Vagina (tissue), 2 donors: ENCODE results near the gene RAB5B. TPM values are rescaled to one million over a fixed set of nuclear protein-coding genes. Genes with fewer than 3 reads are reported as not detected.

Experiments used
- DNase-seq, 2 donors: peaks; one replicate each; pipeline ENCODE4 v3.0.0-alpha.2; 2017; ENCODE audit errors: extremely low spot score in 2 of 2
- H3K27ac ChIP-seq: fragments of 200-600 bp; sonication (generic); one replicate; pipeline ENCODE4 v1.5.1; 2019
- H3K27me3 ChIP-seq: fragments of 200-600 bp; sonication (generic); one replicate; pipeline ENCODE4 v1.5.1; 2019
- H3K36me3 ChIP-seq, 2 donors: fragments of 200-600 bp; sonication (generic); one replicate each; pipeline ENCODE4 v1.5.1; 2017 to 2019
- H3K4me1 ChIP-seq: fragments of 200-600 bp; sonication (generic); one replicate; pipeline ENCODE4 v1.5.1; 2019
- H3K4me3 ChIP-seq, 2 donors: fragments of 200-600 bp; sonication (generic); 1 replicate in 1 of 2; 2 replicates in 1 of 2; pipeline ENCODE4 v1.5.1; 2016 to 2019
- H3K9me3 ChIP-seq: fragments of 200-600 bp; sonication (generic); one replicate; pipeline ENCODE4 v1.5.1; 2019
- CTCF ChIP-seq, 3 experiments: fragments of 450-650 bp in 2 of 3; fragments of 200-600 bp in 1 of 3; sonication (generic) in 1 of 3; IDR thresholded peaks; one replicate each; pipeline ENCODE4 v1.5.1; 2017 to 2019; ENCODE audit warnings: antibody characterized with exemption in 3 of 3, mild to moderate bottlenecking in 2 of 3, moderate library complexity in 2 of 3
- POLR2A ChIP-seq, 2 donors: fragments of 450-650 bp; IDR thresholded peaks; one replicate each; pipeline ENCODE4 v1.6.1; 2017; ENCODE audit warnings: antibody characterized with exemption in 2 of 2, mild to moderate bottlenecking in 2 of 2, moderate library complexity in 2 of 2
- POLR2AphosphoS5 ChIP-seq, 2 donors: sonication (generic); formaldehyde crosslinking; IDR thresholded peaks; one replicate each; pipeline ENCODE4 v1.9.0; 2017; ENCODE audit warnings: antibody characterized with exemption in 2 of 2, mild to moderate bottlenecking in 2 of 2, low read depth in 1 of 2; ENCODE audit not compliant: insufficient read depth in 1 of 2
- intact Hi-C: fragments of 100-400 bp; cut with DNase I; formaldehyde crosslinking; loops from one replicate; pipeline ENCODE4 v1.15.1; 2023
- total RNA-seq: library from RNA; depleted of rRNA; stranded (reverse); fragments of >200 nt; gene quantifications from one replicate; pipeline ENCODE4 v1.2.3, GENCODE V29; 2016

The RAB5B gene
- total RNA-seq, 1 donor from 2014 or later = 80.5 TPM

- Histone ChIP-seq H3K4me3 (no peak overlapping the region), H3K4me1 (peaks cover 5% of the 10 kb centered on the region), H3K9me3 (no peaks in the 10 kb centered on the region), H3K36me3 (peaks cover 0 to 32% of the 10 kb centered on the region in 2 donors), H3K27me3 (no peaks in the 10 kb centered on the region), H3K27ac (no peak overlapping the region)
- intact Hi-C loops = no loop called here
- no peak for DNase-seq
- TF ChIP-seq CTCF (IDR thresholded peaks at IDR 0.05) (no peak), POLR2A (IDR thresholded peaks at IDR 0.05) (no peak), POLR2AphosphoS5 (IDR thresholded peaks at IDR 0.05; ENCODE audit: insufficient read depth in 1 of 2, low read depth in 1 of 2) (no peak)
These were observed 54.8 kb downstream of the RAB5B start for GRCh38 chr12:56028511-56029165.

DNA sequence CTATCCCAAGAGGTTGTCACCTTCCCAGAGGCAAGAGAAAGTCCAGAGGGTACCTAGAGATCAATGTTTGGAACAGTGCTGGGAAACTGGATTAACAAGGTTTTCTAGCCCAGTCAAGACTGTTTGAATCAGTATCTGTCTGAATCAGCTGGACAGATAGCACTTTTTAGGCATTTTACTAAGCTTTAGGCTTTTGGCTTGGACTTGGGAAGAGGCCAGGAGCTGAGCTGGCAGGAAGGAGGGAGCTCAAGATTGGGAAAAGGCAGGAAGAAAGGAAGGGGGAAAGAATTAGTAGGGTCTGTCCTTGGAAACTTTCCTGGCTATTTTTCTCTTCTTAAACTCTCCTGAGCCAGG is 55.3 kb downstream of the RAB5B start:
- TF ChIP-seq POLR2AphosphoS5 (IDR thresholded peaks at IDR 0.05; ENCODE audit: insufficient read depth in 1 of 2, low read depth in 1 of 2) (no peak), POLR2A (IDR thresholded peaks at IDR 0.05) (no peak), CTCF (IDR thresholded peaks at IDR 0.05) (no peak)
- intact Hi-C loops = no loop called here
- Histone ChIP-seq H3K4me3 (no peak overlapping the region), H3K36me3 (peaks cover 0 to 35% of the 10 kb centered on the region in 2 donors), H3K9me3 (no peaks in the 10 kb centered on the region), H3K27me3 (no peaks in the 10 kb centered on the region), H3K4me1 (peaks cover 5% of the 10 kb centered on the region), H3K27ac (no peak overlapping the region)
- DNase-seq = no peak

DNA sequence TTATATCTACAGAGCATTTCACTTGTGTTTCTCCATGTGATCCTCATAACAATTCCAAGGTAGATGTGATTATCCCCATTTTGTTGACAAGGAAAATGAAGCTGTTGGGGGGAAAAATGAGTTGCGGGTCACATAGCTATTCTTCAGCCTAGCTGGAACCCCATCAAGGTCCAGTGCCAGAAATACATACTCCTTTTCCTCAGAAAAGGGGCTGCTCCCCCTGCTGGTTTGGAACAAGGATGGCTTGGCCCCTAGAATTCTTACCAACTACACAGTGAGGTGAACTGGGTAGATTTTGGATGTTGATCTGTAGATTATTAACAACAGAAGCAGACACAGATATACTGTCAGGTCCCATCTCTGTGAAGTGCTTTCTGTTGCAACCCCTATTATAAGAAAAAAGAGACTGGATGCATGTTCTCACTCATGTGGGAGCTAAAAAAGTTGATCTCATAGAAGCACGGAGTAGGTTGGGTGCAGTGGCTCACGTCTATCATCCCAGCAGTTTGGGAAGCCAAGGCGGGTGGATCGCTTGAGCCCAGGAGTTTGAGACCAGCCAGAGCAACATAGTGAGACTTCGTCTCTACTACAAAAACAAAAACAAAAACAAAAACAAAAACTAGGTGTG is 55.9 kb downstream of the RAB5B start:
- no peaks in the 10 kb centered on the region for H3K9me3 ChIP-seq
- peaks cover 0 to 41% of the 10 kb centered on the region in 2 donors for H3K36me3 ChIP-seq
- no peak overlapping the region for H3K27ac ChIP-seq
- no peak overlapping the region for H3K4me3 ChIP-seq
- no peak for DNase-seq
- no peak for TF ChIP-seq POLR2AphosphoS5 (IDR thresholded peaks at IDR 0.05; ENCODE audit: insufficient read depth in 1 of 2, low read depth in 1 of 2)
- no peak for TF ChIP-seq POLR2A (IDR thresholded peaks at IDR 0.05)
- TF ChIP-seq CTCF (IDR thresholded peaks at IDR 0.05) = peak in 1 of 3 experiments; percentile 39
- peaks cover 5% of the 10 kb centered on the region for H3K4me1 ChIP-seq
- no peaks in the 10 kb centered on the region for H3K27me3 ChIP-seq
- intact Hi-C loops = no loop called here

GRCh38 chr12:56031987-56032386 is 58.1 kb downstream of the RAB5B start:
- TF ChIP-seq POLR2A (IDR thresholded peaks at IDR 0.05) = no peak
- TF ChIP-seq CTCF (IDR thresholded peaks at IDR 0.05) = no peak
- no peak for TF ChIP-seq POLR2AphosphoS5 (IDR thresholded peaks at IDR 0.05; ENCODE audit: insufficient read depth in 1 of 2, low read depth in 1 of 2)
- H3K27ac ChIP-seq = no peak overlapping the region
- H3K4me1 ChIP-seq = peaks cover 5% of the 10 kb centered on the region
- H3K9me3 ChIP-seq = no peaks in the 10 kb centered on the region
- no peak overlapping the region for H3K4me3 ChIP-seq
- no peak for DNase-seq
- intact Hi-C loops = no loop called here
- H3K27me3 ChIP-seq = no peaks in the 10 kb centered on the region
- H3K36me3 ChIP-seq = peaks cover 0 to 36% of the 10 kb centered on the region in 2 donors
